ENCODE data around the gene RASL10B. TPM values are rescaled to one million over a fixed set of nuclear protein-coding genes. Genes with fewer than 3 reads are reported as not detected.

Gene RASL10B
- total RNA-seq, result 10 to 100 TPM in 1 of 2 donors, 1 to 10 TPM in 1; 2.4 to 24.1 TPM

- no peaks in the 10 kb centered on the region for H3K27me3 ChIP-seq (replicated peaks; ENCODE audit: insufficient read depth)
- TF ChIP-seq CTCF (IDR thresholded peaks at IDR 0.05), result no peak
- H3K27ac ChIP-seq, result no peak within 1 kb of the TSS
- ATAC-seq (ENCODE audit: insufficient number of reproducible peaks, low FRiP score, low read depth) (no peak), DNase-seq (ENCODE audit: low spot score) (no peak)
- no peaks in the 10 kb centered on the region for H3K36me3 ChIP-seq
- peak within 1 kb of the TSS; percentile 82 for H3K4me3 ChIP-seq
- peaks cover 5 to 25% of the 10 kb centered on the region in 2 donors for H3K4me1 ChIP-seq (ENCODE audit: control insufficient read depth in 1 of 2, low read depth in 2 of 2)
- no peaks in the 10 kb centered on the region for H3K9me3 ChIP-seq
Observed at GRCh38 chr17:35731239-35731916, at the start of gene RASL10B. TSS of gene RASL10B (plus strand) at chr17:35731639. CDS start at chr17:35735185, 3,546 bp downstream.

DNA sequence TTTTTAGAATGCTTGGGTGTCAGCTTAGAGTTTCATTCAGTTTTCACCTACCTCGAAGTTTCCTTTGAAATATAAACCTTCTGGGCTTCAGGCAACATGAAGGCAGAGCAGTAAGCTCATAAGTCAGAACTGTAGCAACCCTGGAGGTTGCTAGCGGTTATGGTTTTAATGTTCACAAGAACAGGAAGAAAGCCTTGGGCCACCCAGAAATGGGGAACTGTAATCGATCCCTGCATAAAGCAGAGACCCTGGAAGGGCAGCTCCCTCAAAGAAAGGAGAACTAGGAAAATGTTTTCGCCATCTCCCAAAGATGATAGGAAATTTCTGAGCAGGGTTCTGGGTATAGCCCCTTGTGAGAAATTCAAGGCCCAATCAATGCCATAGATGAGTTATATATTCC lies 47.8 kb upstream of the RASL10B start:
- no peak for TF ChIP-seq CTCF (IDR thresholded peaks at IDR 0.05)
- DNase-seq (ENCODE audit: low spot score) (no peak), ATAC-seq (ENCODE audit: insufficient number of reproducible peaks, low FRiP score, low read depth) (no peak)
- H3K9me3 ChIP-seq, result no peaks in the 10 kb centered on the region
- H3K4me3 ChIP-seq, result no peak overlapping the region
- no peak overlapping the region for H3K27ac ChIP-seq
- H3K36me3 ChIP-seq, result peaks cover 12% of the 10 kb centered on the region
- H3K4me1 ChIP-seq (ENCODE audit: control insufficient read depth in 1 of 2, low read depth in 2 of 2), result peaks cover 0 to 12% of the 10 kb centered on the region in 2 donors
- H3K27me3 ChIP-seq (replicated peaks; ENCODE audit: insufficient read depth), result no peaks in the 10 kb centered on the region

DNA sequence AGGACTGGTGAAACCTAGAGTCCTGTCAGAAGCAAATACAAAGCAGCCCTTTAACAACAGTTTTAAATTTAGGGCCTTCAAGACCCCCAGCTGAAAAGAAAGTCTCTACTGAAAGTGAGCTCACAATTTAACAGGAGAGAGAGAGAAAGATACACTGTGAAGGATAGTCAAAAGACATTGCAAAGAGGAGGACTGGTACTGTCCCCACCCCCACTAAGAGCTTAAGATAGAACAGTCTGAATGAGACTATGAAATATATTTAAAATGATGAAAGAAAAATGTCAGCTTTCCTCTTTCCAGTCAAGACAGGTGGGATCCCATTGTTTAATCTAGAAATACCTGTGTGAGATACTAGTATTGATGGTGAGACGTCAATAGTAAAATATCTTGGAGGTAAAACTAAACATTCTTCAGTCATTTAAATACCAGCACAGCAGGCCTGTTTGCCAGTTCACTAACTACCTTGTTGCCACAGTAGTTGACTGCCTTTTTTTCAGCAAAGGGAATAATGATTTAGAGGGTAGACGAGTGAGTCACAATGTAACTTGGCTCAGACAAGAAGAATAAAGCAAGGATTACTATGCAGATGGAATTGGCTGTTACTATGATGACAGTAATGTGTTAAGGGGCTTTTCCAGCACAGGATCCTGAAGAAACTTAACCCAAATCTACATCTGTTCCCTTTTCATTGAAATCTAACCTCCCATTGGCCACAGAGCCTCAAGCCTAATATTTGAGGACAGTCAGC lies 47.2 kb upstream of the RASL10B start:
- Histone ChIP-seq H3K4me1 (ENCODE audit: control insufficient read depth in 1 of 2, low read depth in 2 of 2) (peaks cover 0 to 12% of the 10 kb centered on the region in 2 donors), H3K4me3 (no peak overlapping the region), H3K9me3 (no peaks in the 10 kb centered on the region), H3K27ac (peak overlapping the region in 1 of 2 donors; percentile 10), H3K36me3 (peaks cover 12% of the 10 kb centered on the region), H3K27me3 (replicated peaks; ENCODE audit: insufficient read depth) (no peaks in the 10 kb centered on the region)
- no peak for TF ChIP-seq CTCF (IDR thresholded peaks at IDR 0.05)
- DNase-seq (ENCODE audit: low spot score), result no peak
- ATAC-seq (ENCODE audit: insufficient number of reproducible peaks, low FRiP score, low read depth), result no peak

DNA sequence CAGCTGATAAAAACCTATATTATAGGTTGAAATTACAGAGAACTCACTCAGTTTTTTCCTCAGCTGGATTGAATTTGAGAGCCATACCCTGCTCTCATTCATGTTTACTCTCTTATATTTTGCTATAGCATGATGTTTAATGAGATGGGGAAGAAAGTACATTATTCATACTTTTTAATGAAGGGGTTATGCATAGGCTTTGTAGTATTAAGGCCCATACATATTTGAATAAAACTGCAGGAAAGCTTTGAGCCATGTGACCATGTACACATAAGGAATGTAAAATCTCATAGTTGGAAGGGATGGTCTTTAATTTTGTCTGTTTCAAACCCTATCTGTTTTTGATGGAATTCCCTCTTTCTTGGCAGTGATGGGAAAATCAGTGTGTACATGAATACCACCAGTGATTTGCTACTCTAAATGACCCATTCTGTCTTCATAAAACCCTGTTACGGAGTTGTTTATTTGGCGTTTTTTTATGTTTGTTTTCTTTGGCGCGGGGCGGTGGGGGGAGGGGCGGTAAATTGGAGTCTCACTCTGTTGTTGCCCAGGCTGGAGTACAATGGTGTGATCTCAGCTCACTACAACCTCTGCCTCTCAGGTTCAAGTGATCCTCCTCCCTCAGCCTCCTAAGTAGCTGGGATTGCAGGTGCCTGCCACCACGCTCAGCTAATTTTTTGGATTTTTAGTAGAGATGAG lies 38.8 kb upstream of the RASL10B start:
- no peaks in the 10 kb centered on the region for H3K27me3 ChIP-seq (replicated peaks; ENCODE audit: insufficient read depth)
- no peaks in the 10 kb centered on the region for H3K4me1 ChIP-seq (ENCODE audit: control insufficient read depth in 1 of 2, low read depth in 2 of 2)
- H3K27ac ChIP-seq, result no peak overlapping the region
- no peaks in the 10 kb centered on the region for H3K36me3 ChIP-seq
- no peak overlapping the region for H3K4me3 ChIP-seq
- no peak for DNase-seq (ENCODE audit: low spot score)
- no peak for TF ChIP-seq CTCF (IDR thresholded peaks at IDR 0.05)
- no peaks in the 10 kb centered on the region for H3K9me3 ChIP-seq
- no peak for ATAC-seq (ENCODE audit: insufficient number of reproducible peaks, low FRiP score, low read depth)

DNA sequence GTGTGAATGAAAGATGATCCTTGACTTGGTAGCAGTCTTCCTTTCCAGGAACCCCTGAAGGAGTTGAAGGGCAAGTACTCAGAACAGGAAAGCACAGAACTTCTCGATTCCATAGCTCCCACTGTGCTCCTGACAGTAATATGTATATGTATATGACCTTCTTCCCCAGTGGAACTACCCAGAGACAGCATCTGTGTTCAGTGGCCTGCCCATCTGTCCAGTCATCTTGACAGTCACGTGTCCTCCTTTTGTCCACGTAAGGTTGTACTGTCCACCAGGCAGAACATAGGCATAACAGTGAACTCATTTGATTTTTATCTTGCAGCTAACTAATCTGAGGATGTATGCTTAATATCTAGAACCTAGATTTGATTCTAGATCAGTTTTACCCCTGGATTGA lies 37.8 kb upstream of the RASL10B start:
- H3K27ac ChIP-seq, result no peak overlapping the region
- no peaks in the 10 kb centered on the region for H3K4me1 ChIP-seq (ENCODE audit: control insufficient read depth in 1 of 2, low read depth in 2 of 2)
- TF ChIP-seq CTCF (IDR thresholded peaks at IDR 0.05), result no peak
- DNase-seq (ENCODE audit: low spot score) (no peak), ATAC-seq (ENCODE audit: insufficient number of reproducible peaks, low FRiP score, low read depth) (no peak)
- H3K27me3 ChIP-seq (replicated peaks; ENCODE audit: insufficient read depth), result no peaks in the 10 kb centered on the region
- no peaks in the 10 kb centered on the region for H3K36me3 ChIP-seq
- H3K9me3 ChIP-seq, result no peaks in the 10 kb centered on the region
- no peak overlapping the region for H3K4me3 ChIP-seq
